HepG2 (cell line): Measurements from ENCODE around the gene CNKSR3. TPM values are rescaled to one million over a fixed set of nuclear protein-coding genes. Genes with fewer than 3 reads are reported as not detected.

Experiments
- ATAC-seq: fragments of 200-7000 bp; cut with Tn5 transposase; 3 replicates; pipeline ENCODE4 v1.9.1; 2020; ENCODE audit warnings: mild to moderate bottlenecking, moderate library complexity
- BruUV-seq: library from RNA; stranded (reverse); fragments of 400-500 nt; replicated peaks from 2 replicates; lab custom pipeline; 2021; lab: Mats Ljungman, UMichigan
- CTCF ChIA-PET: fragments of 300-600 bp; formaldehyde crosslinking; extraction: SDS; loops from one replicate; lab custom pipeline; 2021; ENCODE audit warnings: low total read pairs, inconsistent platforms, low intra/inter-chr PET ratio; lab: Yijun Ruan, JAX
- POLR2A ChIA-PET: fragments of 350-600 bp; sonication (Branson Sonifier 250); formaldehyde crosslinking; loops from one replicate; lab custom pipeline; 2020; ENCODE audit warnings: antibody characterized with exemption, inconsistent platforms; lab: Yijun Ruan, JAX
- DNase-seq: peaks from one replicate; pipeline ENCODE4 v3.0.0-alpha.2; 2015; ENCODE audit warnings: low spot score
- FAIRE-seq: peaks from 3 replicates; lab custom pipeline; 2011; peaks lifted over from hg19 to GRCh38; lab: Jason Lieb, UNC
- H2AFZ ChIP-seq: one replicate; pipeline ENCODE4 v1.6.1; 2011; ENCODE audit warnings: low read length, inconsistent platforms
- H3K27ac ChIP-seq: fragments of 300-600 bp; 3 replicates; pipeline ENCODE4 v1.8.0; 2011; ENCODE audit warnings: mixed run types, mild to moderate bottlenecking, mixed read lengths, low read length, inconsistent platforms; ENCODE audit not compliant: insufficient read depth; ENCODE audit errors: extremely low read length
- H3K27me3 ChIP-seq, 2 experiments: fragments of 200-600 bp in 1 of 2; 2 replicates in 1 of 2; 3 replicates in 1 of 2; pipeline versions ENCODE4 v1.6.0 to v1.8.0; 2011; ENCODE audit warnings: low read length in 2 of 2, mild to moderate bottlenecking in 2 of 2, moderate library complexity in 2 of 2, inconsistent platforms in 1 of 2; ENCODE audit not compliant: insufficient read depth in 2 of 2, control insufficient read depth in 1 of 2
- H3K36me3 ChIP-seq, 2 experiments: fragments of 200-600 bp in 1 of 2; replicated peaks in 1 of 2; 2 replicates in 1 of 2; 3 replicates in 1 of 2; pipeline versions ENCODE4 v1.5.1 to v1.8.0; 2011; ENCODE audit warnings: low read length in 2 of 2, inconsistent platforms in 1 of 2; ENCODE audit not compliant: insufficient read depth in 2 of 2, control insufficient read depth in 1 of 2
- H3K4me1 ChIP-seq: 2 replicates; pipeline ENCODE4 v1.5.1; 2012; ENCODE audit warnings: low read length, inconsistent platforms; ENCODE audit not compliant: insufficient read depth
- H3K4me2 ChIP-seq: 2 replicates; pipeline ENCODE4 v1.6.0; 2011; ENCODE audit warnings: low read depth, low read length, inconsistent platforms
- H3K4me3 ChIP-seq, 3 experiments: fragments of 200-600 bp in 1 of 3; sonication (generic), shearing (Covaris generic) in 1 of 3; replicated peaks in 1 of 3; 2 replicates each; pipeline ENCODE4 v1.5.1; 2011 to 2016; ENCODE audit warnings: low read length in 3 of 3, inconsistent platforms in 2 of 3, low read depth in 2 of 3, mild to moderate bottlenecking in 2 of 3, control low read depth in 1 of 3, mixed read lengths in 1 of 3; ENCODE audit not compliant: insufficient read depth in 1 of 3
- H3K79me2 ChIP-seq: one replicate; pipeline ENCODE4 v1.6.1; 2011; ENCODE audit warnings: low read length, inconsistent platforms; ENCODE audit not compliant: insufficient read depth
- H3K9ac ChIP-seq: 2 replicates; pipeline ENCODE4 v1.6.0; 2011; ENCODE audit warnings: mild to moderate bottlenecking, low read depth, low read length, inconsistent platforms; ENCODE audit not compliant: insufficient read depth
- H3K9me3 ChIP-seq: 2 replicates; pipeline ENCODE4 v1.5.1; 2012; ENCODE audit warnings: mild to moderate bottlenecking, low read length
- H4K20me1 ChIP-seq: 2 replicates; pipeline ENCODE4 v1.6.0; 2011; ENCODE audit warnings: inconsistent platforms, mild to moderate bottlenecking, low read length, moderate library complexity; ENCODE audit not compliant: insufficient read depth
- ARID2 ChIP-seq: sonication (generic); formaldehyde crosslinking; IDR thresholded peaks from 2 replicates; pipeline ENCODE4 v1.8.1; 2022; ENCODE audit warnings: mild to moderate bottlenecking, missing genetic modification reagents, borderline replicate concordance
- ATF3 ChIP-seq: sonication (generic); formaldehyde crosslinking; IDR thresholded peaks from 2 replicates; pipeline ENCODE4 v1.4.0; 2020; ENCODE audit warnings: missing genetic modification reagents
- FOSL2 ChIP-seq: sonication (generic); formaldehyde crosslinking; IDR thresholded peaks from 2 replicates; pipeline ENCODE4 v1.4.0; 2020; ENCODE audit warnings: missing genetic modification reagents
- GATAD2A ChIP-seq: IDR thresholded peaks from 2 replicates; pipeline ENCODE4 v1.6.1; 2016
- HOMEZ ChIP-seq: IDR thresholded peaks from 2 replicates; pipeline ENCODE4 v1.6.1; 2016; ENCODE audit warnings: low read depth
- JUND ChIP-seq: sonication (generic); formaldehyde crosslinking; IDR thresholded peaks from 2 replicates; pipeline ENCODE4 v1.8.0; 2022; ENCODE audit warnings: mild to moderate bottlenecking, missing genetic modification reagents
- KDM5A ChIP-seq: fragments of 200-600 bp; sonication (generic); IDR thresholded peaks from 2 replicates; pipeline ENCODE4 v1.7.0; 2018; ENCODE audit warnings: antibody characterized with exemption, mild to moderate bottlenecking, low read length, borderline replicate concordance
- KDM5B ChIP-seq: sonication (generic); formaldehyde crosslinking; IDR thresholded peaks from 2 replicates; pipeline ENCODE4 v1.4.0; 2020; ENCODE audit warnings: missing genetic modification reagents, mild to moderate bottlenecking, borderline replicate concordance
- KMT2B ChIP-seq: IDR thresholded peaks from 2 replicates; pipeline ENCODE4 v1.6.1; 2016; ENCODE audit warnings: missing genetic modification reagents, missing compliant biosample characterization
- NAIF1 ChIP-seq: sonication (generic); formaldehyde crosslinking; IDR thresholded peaks from 2 replicates; pipeline ENCODE4 v1.5.0; 2020; ENCODE audit warnings: mild to moderate bottlenecking, missing genetic modification reagents, borderline replicate concordance
- NFAT5 ChIP-seq: sonication (generic); formaldehyde crosslinking; IDR thresholded peaks from 2 replicates; pipeline ENCODE4 v1.4.0; 2020; ENCODE audit warnings: missing genetic modification reagents
- POGZ ChIP-seq: sonication (generic); formaldehyde crosslinking; IDR thresholded peaks from 2 replicates; pipeline ENCODE4 v1.4.0; 2020; ENCODE audit warnings: mild to moderate bottlenecking, missing genetic modification reagents
- WGBS: methylation state at CpG from one replicate; pipeline ENCODE4 v1.1.6; 2017; ENCODE audit warnings: low lambda C conversion rate; 5-methylcytosine and 5-hydroxymethylcytosine counted together
- in situ Hi-C: cut with HindIII; loops from 2 replicates; pipeline ENCODE4 v1.10.0; 2017; ENCODE audit warnings: low pct_unique_long_range_greater_than_20kb; ENCODE audit not compliant: extremely low pct_ligation_motif_present
- intact Hi-C: fragments of 100-400 bp; cut with micrococcal nuclease; formaldehyde crosslinking; loops from one replicate; pipeline ENCODE4 v1.10.0; 2022; ENCODE audit not compliant: unreplicated experiment
- polyA plus RNA-seq, 8 experiments: library from polyadenylated mRNA; depleted of rRNA in 3 of 8; stranded (reverse) in 7 of 8; unstranded in 1 of 8; fragments of >200 nt; fragmentation: Illumina TruSeq in 4 of 8; extraction: Trizol in 4 of 8; gene quantifications; 2 replicates each; pipeline versions ENCODE4 v1.2.1 to v1.2.3, GENCODE V29; 2011 to 2016; ENCODE audit warnings: low read depth in 4 of 8, missing spikeins in 1 of 8, mixed read lengths in 1 of 8; ENCODE audit not compliant: insufficient read depth in 1 of 8
- total RNA-seq, 5 experiments: library from RNA; depleted of rRNA; stranded (reverse); fragments of >200 nt; fragmentation: Illumina TruSeq; extraction: Trizol; gene quantifications; 2 replicates each; pipeline ENCODE4 v1.2.3, GENCODE V29; 2016; ENCODE audit warnings: low read depth in 1 of 5

Gene CNKSR3
- total and polyA plus RNA-seq, 2 of the 13 experiments (the other 11 are each of a cell fraction or from before 2014, with no cell fraction given) = 9.2 to 38.6 TPM

- no peak for DNase-seq
- no peak for ATAC-seq
- no peak overlapping the region for H2AFZ ChIP-seq
- no peak for FAIRE-seq
- no peaks in the 10 kb centered on the region for H3K9me3 ChIP-seq
- BruUV-seq = no TSS peak
- TF ChIP-seq POGZ (0 out of 2 replicates have a peak, but pooled peaks have one; percentile 8), JUND (CRISPR knock-in tag) (0 out of 2 replicates have a peak, but pooled peaks have one; percentile 31), KDM5A (no peak), FOSL2 (CRISPR knock-in tag) (peak; percentile 83), GATAD2A (CRISPR knock-in tag) (0 out of 2 replicates have a peak, but pooled peaks have one; percentile 0), NFAT5 (CRISPR knock-in tag) (no peak), NAIF1 (CRISPR knock-in tag) (no peak), KDM5B (CRISPR knock-in tag) (0 out of 2 replicates have a peak, but pooled peaks have one; percentile 45), KMT2B (CRISPR knock-in tag) (no peak), HOMEZ (CRISPR knock-in tag) (peak; percentile 16; the same call in 1 of the 2 replicates), ARID2 (CRISPR knock-in tag) (0 out of 2 replicates have a peak, but pooled peaks have one; percentile 62), ATF3 (no peak)
- TF ChIP-seq, all 625 proteins: peak for 7
- Histone ChIP-seq H3K27me3 (no peaks in the 10 kb centered on the region), H3K36me3 (no peaks in the 10 kb centered on the region; a peak in 1 of 5 replicates), H4K20me1 (no peaks in the 10 kb centered on the region), H3K9ac (no peak overlapping the region), H3K27ac (no peak overlapping the region), H3K4me1 (peaks cover 61% of the 10 kb centered on the region), H3K4me2 (no peak overlapping the region), H3K4me3 (no peak overlapping the region), H3K79me2 (peaks cover 91% of the 10 kb centered on the region)
- 96% methylated on average over 13 of the region's 13 CpGs for WGBS
- in situ Hi-C loops = no loop called here
- CTCF ChIA-PET = no interaction called here
- POLR2A ChIA-PET = no interaction called here
- intact Hi-C loops = no loop called here
Measured at GRCh38 chr6:154457046-154457713, 53.3 kb downstream of the CNKSR3 start.
